ENCODE data around the gene YJEFN3.

DNA sequence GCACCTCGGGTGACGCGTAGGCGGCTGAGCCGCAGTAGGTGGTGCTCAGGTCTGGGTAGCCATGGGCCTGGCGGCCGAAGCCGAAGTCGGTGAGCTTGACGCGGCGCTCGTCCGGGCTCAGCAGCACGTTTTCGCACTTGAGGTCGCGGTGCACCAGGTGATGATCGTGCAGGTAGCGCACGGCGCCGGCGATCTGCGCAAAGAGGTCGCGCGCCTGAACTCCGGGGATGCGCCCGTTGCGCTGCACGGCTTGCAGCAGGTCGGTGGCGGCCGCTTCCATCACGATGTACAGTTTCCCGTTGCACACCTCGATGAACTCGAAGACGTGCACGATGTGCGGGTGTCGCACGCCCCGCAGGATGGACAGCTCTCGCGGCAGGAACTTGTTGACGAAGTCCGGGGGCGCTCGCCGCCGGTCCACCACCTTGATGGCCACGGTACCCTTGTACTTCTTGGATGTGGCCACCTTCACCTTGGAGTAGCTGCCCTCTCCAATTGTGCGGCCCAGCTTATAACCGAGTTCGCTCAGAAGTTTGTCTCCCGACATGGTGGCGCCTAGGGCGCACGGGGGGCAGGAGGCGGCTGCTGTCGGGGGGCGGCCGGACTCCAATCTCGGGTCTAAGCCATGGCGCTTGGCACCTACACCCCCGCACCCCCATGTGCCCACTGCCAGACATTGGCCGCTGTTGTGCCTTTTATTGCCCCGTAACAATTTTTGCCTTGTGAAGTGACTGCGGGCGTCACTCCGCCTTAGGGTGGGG is 13.7 kb upstream of the YJEFN3 start, which contains the start of gene TSSK6:
- TF ChIP-seq, protein P1, sequence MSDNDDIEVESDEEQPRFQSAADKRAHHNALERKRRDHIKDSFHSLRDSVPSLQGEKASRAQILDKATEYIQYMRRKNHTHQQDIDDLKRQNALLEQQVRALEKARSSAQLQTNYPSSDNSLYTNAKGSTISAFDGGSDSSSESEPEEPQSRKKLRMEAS (IDR thresholded peaks at IDR 0.05) = no peak
- TF ChIP-seq TCF7L2 (IDR thresholded peaks at IDR 0.05; ENCODE audit: borderline replicate concordance, extremely low read depth, insufficient read depth, insufficient read length) (no peak), CEBPB (IDR thresholded peaks at IDR 0.05; ENCODE audit: low read depth) (no peak), SRF (IDR thresholded peaks at IDR 0.05; ENCODE audit: low read depth) (no peak), RAD21 (IDR thresholded peaks at IDR 0.05; ENCODE audit: low read depth) (no peak), EZH2 (IDR thresholded peaks at IDR 0.05) (no peak), ZBTB33 (IDR thresholded peaks at IDR 0.05; ENCODE audit: extremely low read depth, insufficient replicate concordance, low read length) (no peak), POLR2A (IDR thresholded peaks at IDR 0.05; ENCODE audit: borderline replicate concordance, extremely low read depth, insufficient read depth, insufficient read length) (no peak), YY1 (IDR thresholded peaks at IDR 0.05; ENCODE audit: extremely low read depth, insufficient replicate concordance, low read depth, low read length) (no peak), FOSL1 (IDR thresholded peaks at IDR 0.05; ENCODE audit: low read depth) (no peak), POLR2AphosphoS5 (IDR thresholded peaks at IDR 0.05; ENCODE audit: low read depth, low read length) (no peak), ZFX (IDR thresholded peaks at IDR 0.05) (no peak), EZH2phosphoT487 (IDR thresholded peaks at IDR 0.05; ENCODE audit: borderline replicate concordance) (no peak)
- TF ChIP-seq, protein P2, sequence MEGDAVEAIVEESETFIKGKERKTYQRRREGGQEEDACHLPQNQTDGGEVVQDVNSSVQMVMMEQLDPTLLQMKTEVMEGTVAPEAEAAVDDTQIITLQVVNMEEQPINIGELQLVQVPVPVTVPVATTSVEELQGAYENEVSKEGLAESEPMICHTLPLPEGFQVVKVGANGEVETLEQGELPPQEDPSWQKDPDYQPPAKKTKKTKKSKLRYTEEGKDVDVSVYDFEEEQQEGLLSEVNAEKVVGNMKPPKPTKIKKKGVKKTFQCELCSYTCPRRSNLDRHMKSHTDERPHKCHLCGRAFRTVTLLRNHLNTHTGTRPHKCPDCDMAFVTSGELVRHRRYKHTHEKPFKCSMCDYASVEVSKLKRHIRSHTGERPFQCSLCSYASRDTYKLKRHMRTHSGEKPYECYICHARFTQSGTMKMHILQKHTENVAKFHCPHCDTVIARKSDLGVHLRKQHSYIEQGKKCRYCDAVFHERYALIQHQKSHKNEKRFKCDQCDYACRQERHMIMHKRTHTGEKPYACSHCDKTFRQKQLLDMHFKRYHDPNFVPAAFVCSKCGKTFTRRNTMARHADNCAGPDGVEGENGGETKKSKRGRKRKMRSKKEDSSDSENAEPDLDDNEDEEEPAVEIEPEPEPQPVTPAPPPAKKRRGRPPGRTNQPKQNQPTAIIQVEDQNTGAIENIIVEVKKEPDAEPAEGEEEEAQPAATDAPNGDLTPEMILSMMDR (IDR thresholded peaks at IDR 0.05 in 2 of 3, conservative IDR thresholded peaks at IDR 0.05 in 1 of 3; ENCODE audit: borderline replicate concordance in 1 of 3, insufficient read depth in 1 of 3, low read depth in 2 of 3, low read length in 2 of 3) = no peak
